ENCODE measurements around the gene EVC. TPM values are rescaled to one million over a fixed set of nuclear protein-coding genes. Genes with fewer than 3 reads are reported as not detected.

The EVC gene
- total RNA-seq, 1 experiment from 2014 or later = 17.3 TPM

GRCh38 chr4:5689065-5689464 lies 21.9 kb upstream of the EVC start:
- no peak for DNase-seq (ENCODE audit: low spot score)
- no TSS peak for BruUV-seq (replicated peaks)
- H3K27me3 ChIP-seq (replicated peaks; ENCODE audit: insufficient read depth, low read depth, low read length, poor library complexity) = no peaks in the 10 kb centered on the region
- ChIA-PET CTCF (no interaction called here), POLR2A (ENCODE audit: low non-redundant PET) (no interaction called here)
- TF ChIP-seq, protein P1, sequence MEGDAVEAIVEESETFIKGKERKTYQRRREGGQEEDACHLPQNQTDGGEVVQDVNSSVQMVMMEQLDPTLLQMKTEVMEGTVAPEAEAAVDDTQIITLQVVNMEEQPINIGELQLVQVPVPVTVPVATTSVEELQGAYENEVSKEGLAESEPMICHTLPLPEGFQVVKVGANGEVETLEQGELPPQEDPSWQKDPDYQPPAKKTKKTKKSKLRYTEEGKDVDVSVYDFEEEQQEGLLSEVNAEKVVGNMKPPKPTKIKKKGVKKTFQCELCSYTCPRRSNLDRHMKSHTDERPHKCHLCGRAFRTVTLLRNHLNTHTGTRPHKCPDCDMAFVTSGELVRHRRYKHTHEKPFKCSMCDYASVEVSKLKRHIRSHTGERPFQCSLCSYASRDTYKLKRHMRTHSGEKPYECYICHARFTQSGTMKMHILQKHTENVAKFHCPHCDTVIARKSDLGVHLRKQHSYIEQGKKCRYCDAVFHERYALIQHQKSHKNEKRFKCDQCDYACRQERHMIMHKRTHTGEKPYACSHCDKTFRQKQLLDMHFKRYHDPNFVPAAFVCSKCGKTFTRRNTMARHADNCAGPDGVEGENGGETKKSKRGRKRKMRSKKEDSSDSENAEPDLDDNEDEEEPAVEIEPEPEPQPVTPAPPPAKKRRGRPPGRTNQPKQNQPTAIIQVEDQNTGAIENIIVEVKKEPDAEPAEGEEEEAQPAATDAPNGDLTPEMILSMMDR (conservative IDR thresholded peaks at IDR 0.05; ENCODE audit: low read depth, low read length) = no peak
- H3K4me3 ChIP-seq (ENCODE audit: low read depth, low read length, poor library complexity, severe bottlenecking) = no peak overlapping the region
- H3K4me1 ChIP-seq (ENCODE audit: insufficient read depth, low read length, poor library complexity, severe bottlenecking) = no peaks in the 10 kb centered on the region
- H3K9me3 ChIP-seq (ENCODE audit: low read depth, low read length, poor library complexity, severe bottlenecking) = no peaks in the 10 kb centered on the region
- intact Hi-C loops (cut with micrococcal nuclease; ENCODE audit: unreplicated experiment) = no loop called here
- peaks cover 9% of the 10 kb centered on the region for H3K36me3 ChIP-seq (ENCODE audit: insufficient read depth, low read length, poor library complexity, severe bottlenecking)
- no peak overlapping the region for H3K27ac ChIP-seq (ENCODE audit: low read depth, low read length, poor library complexity, severe bottlenecking)

- H3K27me3 ChIP-seq (replicated peaks; ENCODE audit: insufficient read depth, low read depth, low read length, poor library complexity) = no peaks in the 10 kb centered on the region
- no peaks in the 10 kb centered on the region for H3K9me3 ChIP-seq (ENCODE audit: low read depth, low read length, poor library complexity, severe bottlenecking)
- no peak for TF ChIP-seq EZH2 (IDR thresholded peaks at IDR 0.05; ENCODE audit: borderline replicate concordance, low read depth, low read length, poor library complexity, severe bottlenecking)
- TF ChIP-seq, protein P1 (conservative IDR thresholded peaks at IDR 0.05; ENCODE audit: low read depth, low read length) = no peak
- intact Hi-C loops (cut with micrococcal nuclease; ENCODE audit: unreplicated experiment) = no loop called here
- ChIA-PET POLR2A (ENCODE audit: low non-redundant PET) (no interaction called here), CTCF (no interaction called here)
- no peaks in the 10 kb centered on the region for H3K4me1 ChIP-seq (ENCODE audit: insufficient read depth, low read length, poor library complexity, severe bottlenecking)
- H3K4me3 ChIP-seq (ENCODE audit: low read depth, low read length, poor library complexity, severe bottlenecking) = no peak overlapping the region
- DNase-seq (ENCODE audit: low spot score) = no peak
- peaks cover 5% of the 10 kb centered on the region for H3K36me3 ChIP-seq (ENCODE audit: insufficient read depth, low read length, poor library complexity, severe bottlenecking)
- BruUV-seq (replicated peaks) = no TSS peak
- H3K27ac ChIP-seq (ENCODE audit: low read depth, low read length, poor library complexity, severe bottlenecking) = no peak overlapping the region
These were observed 19.4 kb upstream of the EVC start for GRCh38 chr4:5691491-5692132.

DNA sequence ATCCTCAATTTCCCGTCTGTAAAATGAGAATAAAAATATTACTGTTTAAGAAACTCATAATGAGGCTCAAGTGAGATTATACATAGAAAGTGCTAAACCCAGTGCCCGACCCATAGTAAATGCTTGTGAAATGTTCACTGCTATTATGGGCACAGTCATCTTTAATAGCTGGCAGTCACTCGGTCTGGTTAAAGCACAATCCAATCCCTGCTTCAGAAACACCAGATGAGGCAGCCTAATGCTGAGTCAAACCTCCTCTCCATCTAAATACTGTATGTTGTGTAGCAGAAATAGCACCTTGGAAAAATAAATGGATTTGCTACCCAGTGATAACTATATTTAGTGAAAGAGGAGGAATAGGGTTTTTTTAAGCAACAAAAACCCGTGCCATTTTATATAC lies 17.1 kb upstream of the EVC start:
- DNase-seq (ENCODE audit: low spot score) = no peak
- intact Hi-C loops (cut with micrococcal nuclease; ENCODE audit: unreplicated experiment) = no loop called here
- Histone ChIP-seq H3K27me3 (replicated peaks; ENCODE audit: insufficient read depth, low read depth, low read length, poor library complexity) (no peaks in the 10 kb centered on the region), H3K9me3 (ENCODE audit: low read depth, low read length, poor library complexity, severe bottlenecking) (no peaks in the 10 kb centered on the region), H3K27ac (ENCODE audit: low read depth, low read length, poor library complexity, severe bottlenecking) (no peak overlapping the region), H3K36me3 (ENCODE audit: insufficient read depth, low read length, poor library complexity, severe bottlenecking) (peaks cover 5% of the 10 kb centered on the region), H3K4me1 (ENCODE audit: insufficient read depth, low read length, poor library complexity, severe bottlenecking) (no peaks in the 10 kb centered on the region), H3K4me3 (ENCODE audit: low read depth, low read length, poor library complexity, severe bottlenecking) (no peak overlapping the region)
- no peak for TF ChIP-seq EZH2 (IDR thresholded peaks at IDR 0.05; ENCODE audit: borderline replicate concordance, low read depth, low read length, poor library complexity, severe bottlenecking)
- TF ChIP-seq, protein P1 (conservative IDR thresholded peaks at IDR 0.05; ENCODE audit: low read depth, low read length) = no peak
- ChIA-PET CTCF (no interaction called here), POLR2A (ENCODE audit: low non-redundant PET) (no interaction called here)
- no TSS peak for BruUV-seq (replicated peaks)
